HG03045 (cell line): ENCODE measurements around the gene GHRL.
"Not testable (repeated sequence)": the region's sequence is repeated elsewhere in the genome, so short reads cannot be mapped to it uniquely, and the experiment has no call there.

ENCODE experiments used
- ATAC-seq: cut with Tn5 transposase; IDR thresholded peaks from one replicate; pipeline ENCODE4 v1.9.1; 2021; ENCODE audit warnings: mild to moderate bottlenecking, moderate library complexity; ENCODE audit not compliant: unreplicated experiment

The GHRL gene

GRCh38 chr3:10300087-10300486 is 7.3 kb upstream of the GHRL start:
- ATAC-seq = no peak

- ATAC-seq = no peak
These were observed 6.9 kb upstream of the GHRL start for GRCh38 chr3:10299679-10300078.

GRCh38 chr3:10299175-10299574 is 6.4 kb upstream of the GHRL start:
- ATAC-seq = no peak

GRCh38 chr3:10298064-10298463 is 5.3 kb upstream of the GHRL start:
- ATAC-seq = not testable (repeated sequence)

GRCh38 chr3:10294030-10294586 is 1.4 kb upstream of the GHRL start:
- ATAC-seq = no peak

- ATAC-seq = no peak
These were observed 1.1 kb downstream of the GHRL start for GRCh38 chr3:10291641-10292040.

GRCh38 chr3:10290481-10291176 is 2.1 kb downstream of the GHRL start:
- ATAC-seq = no peak

- ATAC-seq = no peak
These were observed 2.9 kb downstream of the GHRL start for GRCh38 chr3:10289787-10290355.

GRCh38 chr3:10289077-10289476 is 3.7 kb downstream of the GHRL start:
- ATAC-seq = no peak

GRCh38 chr3:10288575-10288960 is 4.2 kb downstream of the GHRL start:
- ATAC-seq = no peak

- ATAC-seq = no peak
These were observed 4.7 kb downstream of the GHRL start for GRCh38 chr3:10287936-10288574.

GRCh38 chr3:10286596-10287295 is 6.0 kb downstream of the GHRL start:
- no peak for ATAC-seq

GRCh38 chr3:10286133-10286524 is 6.6 kb downstream of the GHRL start:
- no peak for ATAC-seq

- ATAC-seq = no peak
These were observed 7.2 kb downstream of the GHRL start for GRCh38 chr3:10285272-10286132.

GRCh38 chr3:10284496-10284895 is 8.3 kb downstream of the GHRL start:
- no peak for ATAC-seq

GRCh38 chr3:10283638-10284037 is 9.1 kb downstream of the GHRL start:
- ATAC-seq = no peak

- ATAC-seq = no peak
These were observed 10.8 kb downstream of the GHRL start for GRCh38 chr3:10281951-10282350.

- no peak for ATAC-seq
These were observed 12.2 kb downstream of the GHRL start for GRCh38 chr3:10280571-10280970.

- ATAC-seq = no peak
These were observed 12.6 kb downstream of the GHRL start for GRCh38 chr3:10280177-10280529.

GRCh38 chr3:10279384-10280176 is 13.2 kb downstream of the GHRL start:
- no peak for ATAC-seq
